Mammary epithelial cell (primary cell): Measurements from ENCODE around the gene LIMK1.

ENCODE experiments used
- CTCF ChIP-seq, 2 donors: IDR thresholded peaks in 1 of 2; conservative IDR thresholded peaks in 1 of 2; 2 replicates each; pipeline ENCODE4 v1.5.1; 2011 to 2012; ENCODE audit warnings: inconsistent platforms in 2 of 2, low read length in 2 of 2, mild to moderate bottlenecking in 2 of 2, control low read depth in 1 of 2, low read depth in 1 of 2; ENCODE audit not compliant: insufficient read depth in 1 of 2; ENCODE audit errors: extremely low read depth in 1 of 2
- EZH2 ChIP-seq: IDR thresholded peaks from 2 replicates; pipeline ENCODE4 v1.6.1; 2012; ENCODE audit warnings: low read length, inconsistent platforms, borderline replicate concordance

GRCh38 chr7:74149603-74150002, 66.0 kb downstream of the LIMK1 start:
- TF ChIP-seq CTCF (conservative IDR thresholded peaks at IDR 0.05 in 1 of 2, IDR thresholded peaks at IDR 0.05 in 1 of 2; ENCODE audit: extremely low read depth in 1 of 2, insufficient read depth in 1 of 2, low read depth in 1 of 2, low read length in 2 of 2): no peak
- TF ChIP-seq EZH2: no peak
